ENCODE data around the gene PCBD2.
"Not testable (repeated sequence)": the region's sequence is repeated elsewhere in the genome, so short reads cannot be mapped to it uniquely, and the experiment has no call there.

The PCBD2 gene

DNA sequence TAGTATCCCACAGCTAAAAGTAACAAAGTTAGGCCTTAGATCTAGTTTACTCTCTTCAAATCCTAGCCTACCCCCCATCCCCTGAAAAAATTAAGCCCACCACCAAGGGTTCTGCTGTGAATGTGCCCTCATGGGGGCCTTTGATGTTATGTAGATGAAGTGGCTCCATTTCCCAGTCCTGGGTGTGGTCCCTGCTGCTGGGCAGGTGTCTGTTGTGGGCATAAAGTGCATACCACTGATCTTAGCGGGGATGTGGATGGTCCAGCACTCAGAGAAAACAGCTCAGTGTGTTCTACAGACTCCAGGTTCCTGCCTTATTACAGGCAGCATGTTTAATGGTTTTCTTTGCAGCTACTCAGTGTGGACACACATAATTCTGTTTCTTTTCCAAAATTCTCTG is 1.9 kb downstream of the PCBD2 start:
- no peak for DNase-seq (ENCODE audit: low spot score)

DNA sequence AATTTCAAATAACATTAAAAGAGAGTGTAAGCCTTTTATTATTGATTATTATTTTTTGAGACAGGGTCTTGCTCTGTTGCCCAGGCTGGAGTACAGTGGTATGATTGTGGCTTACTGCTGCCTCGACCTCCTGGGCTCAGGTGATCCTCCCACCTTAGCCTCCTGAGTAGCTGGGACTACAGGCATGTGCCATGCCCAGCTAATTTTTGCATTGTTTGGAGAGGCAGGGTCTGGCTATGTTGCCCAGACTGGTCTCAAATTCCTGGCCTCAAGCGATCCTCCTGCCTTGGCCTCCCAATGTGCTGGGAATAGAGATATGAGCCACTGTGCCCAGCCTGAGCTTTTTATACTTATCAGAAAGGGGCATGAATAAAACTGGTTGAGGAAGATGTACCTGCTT is 5.8 kb downstream of the PCBD2 start:
- DNase-seq (ENCODE audit: low spot score): not testable (repeated sequence)

DNA sequence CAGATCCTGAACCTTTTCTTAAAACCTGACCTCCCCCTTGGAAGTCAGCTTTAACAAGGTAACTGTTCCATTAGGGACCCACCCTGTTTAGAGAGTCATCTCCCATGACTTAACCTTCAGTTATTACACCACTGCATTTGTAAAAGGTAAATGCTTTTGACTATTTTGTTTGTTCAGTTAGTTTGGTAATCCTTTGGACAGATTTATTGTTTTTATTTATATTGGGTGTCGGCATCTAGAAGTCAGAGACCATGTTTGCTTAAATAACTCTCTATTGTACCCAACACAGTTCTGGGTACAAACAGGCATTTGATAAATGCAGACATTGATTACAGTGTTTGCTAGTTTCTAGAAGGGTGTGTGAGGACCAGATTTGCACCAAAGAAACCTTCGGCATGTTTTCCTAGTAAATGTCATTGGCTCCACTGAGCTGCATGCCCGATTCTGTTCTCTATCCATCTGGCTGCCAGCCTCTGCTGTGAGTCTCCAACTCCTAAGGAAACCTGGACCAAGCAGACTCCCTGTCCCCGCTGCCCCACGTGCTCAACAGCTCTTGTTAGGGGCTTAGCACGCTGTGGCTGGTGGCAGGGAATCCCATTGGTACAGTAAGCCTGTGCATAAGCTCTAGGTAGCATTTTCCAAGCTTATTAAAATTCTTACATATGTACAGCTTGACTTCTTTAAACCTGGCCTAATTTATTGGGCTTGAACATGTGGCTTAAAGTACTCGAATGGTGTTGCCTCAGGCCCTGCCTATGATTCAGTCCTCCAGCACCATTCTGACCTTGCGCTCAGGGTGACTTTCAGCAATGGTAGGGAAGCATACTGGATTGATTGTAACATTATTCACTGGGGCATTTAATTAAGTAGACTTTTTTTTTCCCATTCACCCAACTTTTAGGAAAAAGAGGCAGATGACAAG is 6.6 kb downstream of the PCBD2 start:
- DNase-seq (ENCODE audit: low spot score): no peak

DNA sequence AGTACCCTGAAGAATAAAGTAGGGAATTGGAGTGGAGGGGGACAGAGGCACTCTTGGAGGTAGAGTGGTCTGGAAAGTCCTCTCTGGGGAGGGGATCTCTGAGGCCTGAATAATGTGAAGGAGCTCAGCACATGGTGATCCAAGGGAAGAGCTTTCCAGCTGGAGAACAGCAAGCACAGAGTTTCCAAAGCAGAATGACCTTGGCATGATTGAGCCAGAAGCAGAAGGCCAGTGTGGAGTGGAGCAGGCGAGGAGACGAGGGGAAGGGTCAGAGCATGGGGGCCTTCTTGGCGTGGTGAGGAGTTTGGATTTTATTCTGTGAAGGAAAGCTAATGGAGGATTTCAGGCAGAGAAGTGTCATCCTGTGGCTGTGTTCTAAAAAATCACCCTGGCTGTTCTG is 8.3 kb downstream of the PCBD2 start:
- no peak for DNase-seq (ENCODE audit: low spot score)

DNA sequence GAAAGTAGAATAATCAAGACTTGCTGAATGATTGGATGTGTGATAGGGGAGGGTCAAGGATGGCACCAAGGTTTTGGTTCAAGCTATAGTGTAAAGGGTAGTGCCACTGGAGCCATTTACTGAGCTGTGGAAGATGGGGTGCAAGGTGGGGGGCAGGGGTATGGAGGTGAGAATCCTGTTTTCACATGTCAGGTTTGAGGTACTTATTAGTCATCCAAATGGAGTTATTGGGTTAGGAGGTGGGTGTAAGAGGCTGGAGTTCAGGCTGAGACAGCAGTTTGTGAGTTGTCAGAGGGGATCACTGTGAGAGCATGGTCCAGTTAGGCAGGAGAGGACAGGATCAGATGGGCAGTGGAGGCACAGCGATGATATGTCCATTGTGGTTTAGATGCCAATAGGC is 8.9 kb downstream of the PCBD2 start:
- no peak for DNase-seq (ENCODE audit: low spot score)

DNA sequence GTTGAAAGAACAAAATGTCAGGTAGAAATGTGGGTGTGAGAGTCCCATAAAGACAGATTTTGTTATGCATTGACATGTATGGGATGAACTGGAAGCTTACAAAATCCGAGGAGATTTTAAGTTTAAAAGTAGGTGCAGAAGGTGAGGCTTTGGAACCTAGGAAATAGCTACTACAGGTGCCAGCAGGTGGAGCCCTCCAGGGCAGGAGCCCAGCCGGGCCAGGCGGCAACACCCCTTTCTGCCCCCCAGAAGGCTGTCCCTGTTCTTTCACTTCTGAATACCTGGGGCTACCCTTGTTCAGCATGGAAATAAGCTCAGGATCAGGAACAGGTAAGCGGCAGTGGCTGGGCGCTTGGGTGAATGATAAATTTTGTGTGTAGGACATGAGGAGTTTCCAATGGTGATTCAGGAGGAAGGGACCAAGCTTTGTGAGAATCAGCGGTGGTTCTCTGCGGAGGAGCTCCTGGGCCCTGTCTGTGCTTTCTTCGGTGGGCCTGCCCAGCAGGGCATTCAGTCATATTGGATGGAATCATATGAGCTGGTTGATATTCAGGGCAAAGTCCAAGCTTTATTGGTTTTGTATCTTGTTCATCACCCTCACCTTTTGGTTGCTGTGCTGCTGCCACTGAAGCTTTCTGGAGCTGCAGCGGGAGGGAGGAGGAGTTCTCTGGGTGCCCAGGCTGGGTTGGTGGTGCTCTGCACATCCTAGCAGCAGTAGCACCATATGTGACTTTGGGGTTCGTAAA is 12.3 kb downstream of the PCBD2 start:
- DNase-seq (ENCODE audit: low spot score): peak; percentile 20

DNA sequence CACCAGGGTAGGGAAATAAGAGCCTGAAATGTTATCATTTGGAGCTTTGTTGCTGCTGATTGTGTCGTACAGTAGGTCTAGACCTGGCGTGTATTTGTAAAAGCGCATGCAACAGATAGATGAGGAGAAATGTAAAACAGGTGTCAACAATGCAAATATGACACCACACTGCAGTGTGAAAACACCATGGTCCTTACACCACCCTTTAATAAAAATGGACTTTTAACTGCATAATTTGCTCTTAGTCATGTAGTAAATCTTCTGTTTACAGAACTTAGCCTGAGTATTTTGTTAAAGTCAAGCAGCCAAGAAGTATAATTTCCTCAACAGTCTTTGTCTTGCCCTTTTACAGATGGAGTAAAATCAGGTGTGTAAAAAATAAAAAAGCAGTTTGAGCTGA is 13.9 kb downstream of the PCBD2 start:
- no peak for DNase-seq (ENCODE audit: low spot score)

DNA sequence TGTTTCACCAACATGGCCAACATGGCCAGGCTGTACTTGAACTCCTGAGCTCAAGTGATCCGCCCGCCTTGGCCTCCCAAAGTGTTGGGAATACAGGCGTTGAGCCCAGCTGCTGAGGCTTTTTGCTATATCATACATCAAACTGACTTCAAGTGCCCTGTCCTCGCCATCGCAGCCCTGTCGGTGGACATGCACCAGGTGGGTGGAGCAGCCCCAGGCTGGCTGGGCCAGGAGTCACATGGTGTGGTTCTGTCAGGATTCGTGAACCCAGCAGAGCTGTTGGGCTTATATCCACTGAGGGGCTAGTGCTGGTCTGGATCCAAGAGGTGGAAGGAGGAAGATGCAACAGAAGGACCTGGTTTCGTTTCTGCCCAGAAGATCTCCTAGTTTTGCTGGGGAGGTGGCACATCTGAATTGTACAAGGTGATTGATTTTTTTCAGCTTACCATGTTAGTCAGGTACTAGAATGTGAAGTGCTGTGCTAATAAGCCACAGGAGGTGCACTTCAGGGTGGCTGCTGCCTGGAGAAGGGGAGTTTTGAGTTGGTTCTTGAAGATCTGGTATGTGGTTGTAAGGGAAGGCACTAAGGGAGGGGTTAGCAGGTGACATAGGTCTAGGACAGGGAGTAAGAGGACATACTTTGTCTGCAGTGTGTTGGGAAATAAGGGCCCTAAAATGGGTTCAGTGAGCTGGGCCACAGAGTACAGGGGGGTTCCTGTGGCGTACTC is 16.1 kb downstream of the PCBD2 start:
- DNase-seq (ENCODE audit: low spot score): no peak

DNA sequence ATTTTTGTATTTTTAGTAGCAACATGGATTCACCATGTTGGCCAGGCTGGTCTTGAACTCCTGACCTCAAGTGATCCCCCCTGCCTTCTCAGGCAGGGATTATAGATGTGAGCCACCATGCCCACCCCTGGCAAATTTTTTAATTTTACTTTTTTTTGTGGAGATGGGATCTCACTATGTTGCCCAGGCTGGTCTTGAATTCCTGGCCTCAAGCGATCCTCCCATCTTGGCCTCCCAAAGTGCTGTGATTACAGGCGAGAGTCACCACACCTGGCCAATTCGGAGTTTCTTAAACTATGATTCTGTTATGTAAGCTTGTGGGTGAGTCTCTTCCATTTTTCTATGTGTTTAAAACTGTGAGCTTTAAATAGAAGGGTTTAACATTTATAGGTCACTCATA is 27.6 kb downstream of the PCBD2 start:
- DNase-seq (ENCODE audit: low spot score): no peak

DNA sequence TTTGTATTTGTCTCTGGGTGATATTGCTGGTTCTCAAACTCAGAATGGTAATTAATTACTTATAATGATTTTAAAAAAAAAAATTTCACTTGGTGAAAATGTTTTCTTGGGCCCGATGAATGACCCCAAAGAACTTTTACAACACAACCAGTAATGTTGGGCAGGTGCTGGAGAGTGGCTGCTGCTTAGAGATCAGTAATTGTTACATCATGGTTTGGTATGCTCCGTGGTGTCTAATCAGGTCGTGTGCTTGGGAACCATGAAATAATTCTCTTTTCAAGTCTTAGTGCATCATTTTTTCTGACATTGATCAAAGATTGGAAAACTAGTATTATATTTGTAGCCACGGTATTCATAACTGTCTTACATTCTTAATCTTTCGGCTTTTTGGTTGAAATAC is 29.3 kb downstream of the PCBD2 start:
- no peak for DNase-seq (ENCODE audit: low spot score)

DNA sequence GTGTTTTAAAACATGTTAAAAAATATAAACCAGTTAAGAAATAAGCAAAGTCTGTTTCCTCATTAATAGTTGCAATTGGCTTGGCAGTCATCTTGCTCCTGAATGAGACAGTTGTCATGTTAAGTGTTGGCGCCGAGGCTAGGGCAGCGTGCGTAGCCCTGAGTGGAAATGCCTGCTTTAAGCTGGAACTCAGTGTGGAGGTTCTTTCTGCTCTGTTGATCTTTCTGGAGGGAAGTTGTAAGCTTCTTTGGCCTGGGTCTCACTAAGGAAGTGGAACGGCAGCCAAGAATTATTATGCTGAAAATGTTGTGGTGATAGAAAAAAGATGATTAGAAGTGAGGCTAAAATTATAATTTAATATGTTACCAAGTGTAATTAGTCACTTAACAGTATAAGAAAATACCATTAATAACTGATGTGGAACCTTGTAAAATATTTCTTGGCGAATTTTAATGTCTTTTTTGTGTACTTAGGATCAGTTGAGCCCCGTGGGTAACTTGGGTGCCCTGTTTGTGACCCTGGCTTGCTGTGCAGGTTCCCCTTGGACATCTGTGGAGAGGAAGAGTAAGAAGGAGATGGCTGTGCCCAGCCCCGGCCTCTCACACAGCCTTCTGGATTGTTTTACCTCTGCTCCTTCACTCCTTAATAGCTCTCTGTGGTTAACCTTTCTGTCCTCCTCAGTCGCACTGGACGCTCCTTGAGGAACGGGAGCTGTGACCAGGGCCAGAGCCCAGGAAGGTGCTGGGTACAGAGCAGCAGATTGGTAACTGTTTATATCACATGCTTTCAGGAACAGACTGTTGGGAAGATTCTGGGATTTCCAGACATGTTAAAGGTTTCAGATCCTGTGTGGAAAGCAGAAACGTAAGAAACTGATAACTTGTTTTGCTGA is 31.0 kb downstream of the PCBD2 start:
- DNase-seq (ENCODE audit: low spot score): no peak

DNA sequence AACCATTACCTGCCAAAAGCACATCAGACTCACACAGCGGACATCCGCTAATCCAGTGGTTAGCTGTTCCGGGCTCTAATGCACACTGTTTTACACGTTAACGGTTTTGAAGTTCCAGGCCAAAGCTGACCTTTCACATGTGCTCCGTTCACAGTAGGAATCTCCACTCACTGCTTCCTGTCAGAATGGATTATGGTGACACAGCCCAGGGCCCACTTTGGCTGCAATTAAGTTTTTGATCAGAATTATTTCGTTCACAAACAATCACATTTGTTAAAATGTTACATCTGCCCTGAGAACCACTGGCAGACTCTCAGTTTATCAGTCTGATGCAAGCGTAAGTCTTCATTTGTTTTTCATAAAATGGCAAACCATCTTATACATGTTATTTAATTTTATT is 32.6 kb downstream of the PCBD2 start:
- no peak for DNase-seq (ENCODE audit: low spot score)

DNA sequence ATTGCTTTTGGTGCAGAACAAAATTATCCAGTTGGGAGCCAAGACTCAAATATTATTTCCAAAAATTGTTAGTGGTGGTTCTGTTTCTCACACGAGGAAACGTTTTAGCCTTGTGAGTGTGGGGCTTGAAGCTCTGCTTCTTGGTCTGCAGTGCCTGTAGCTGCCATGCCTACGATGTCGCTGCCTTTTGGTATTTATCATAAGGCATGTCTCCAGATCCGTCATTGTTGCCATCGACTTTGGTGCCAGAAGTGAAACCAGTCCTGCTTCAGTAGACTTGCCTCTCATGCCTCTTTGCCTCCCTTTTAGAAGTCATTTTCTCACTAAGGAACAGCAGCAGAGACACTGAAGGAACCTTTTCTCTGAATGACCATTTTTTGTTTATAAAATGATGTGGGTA is 33.1 kb downstream of the PCBD2 start:
- DNase-seq (ENCODE audit: low spot score): no peak

DNA sequence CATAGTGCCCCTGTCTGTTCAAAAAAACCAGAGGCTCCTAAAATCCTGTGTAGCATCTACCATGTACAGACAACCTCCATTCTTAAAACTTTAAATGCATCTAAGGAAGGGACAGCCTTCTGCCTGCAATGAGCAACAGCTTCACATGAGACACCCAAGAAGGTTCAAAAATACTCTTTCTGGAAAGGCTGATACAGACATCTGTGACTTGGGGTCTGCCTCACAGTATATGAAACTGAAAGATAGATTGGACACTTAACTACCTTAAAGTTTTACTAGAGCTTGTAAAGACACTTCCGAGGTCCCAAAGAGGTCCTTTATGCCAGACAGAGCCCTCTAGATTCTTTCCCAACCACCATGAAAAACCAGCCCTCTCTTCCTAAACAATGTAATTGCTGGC is 34.6 kb downstream of the PCBD2 start:
- DNase-seq (ENCODE audit: low spot score): no peak

DNA sequence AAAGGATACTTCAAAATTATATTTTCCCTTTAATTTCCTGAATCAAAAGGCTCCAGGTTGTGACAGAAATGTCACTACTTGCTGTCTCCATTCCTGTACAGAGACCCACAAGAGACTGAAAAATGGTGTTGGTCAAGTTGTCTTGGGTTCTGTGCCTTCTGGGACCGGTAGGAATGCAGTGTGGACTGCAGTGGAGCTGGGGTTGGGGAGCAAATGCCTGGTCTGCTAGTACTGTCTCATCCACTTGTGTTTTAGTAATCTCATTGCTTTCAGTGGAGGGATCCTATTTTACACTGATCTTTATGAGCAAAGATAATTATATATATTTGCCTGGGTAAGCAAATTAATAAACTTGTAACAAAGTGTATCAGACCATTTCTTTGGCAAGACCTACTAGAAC is 38.6 kb downstream of the PCBD2 start:
- DNase-seq (ENCODE audit: low spot score): no peak

DNA sequence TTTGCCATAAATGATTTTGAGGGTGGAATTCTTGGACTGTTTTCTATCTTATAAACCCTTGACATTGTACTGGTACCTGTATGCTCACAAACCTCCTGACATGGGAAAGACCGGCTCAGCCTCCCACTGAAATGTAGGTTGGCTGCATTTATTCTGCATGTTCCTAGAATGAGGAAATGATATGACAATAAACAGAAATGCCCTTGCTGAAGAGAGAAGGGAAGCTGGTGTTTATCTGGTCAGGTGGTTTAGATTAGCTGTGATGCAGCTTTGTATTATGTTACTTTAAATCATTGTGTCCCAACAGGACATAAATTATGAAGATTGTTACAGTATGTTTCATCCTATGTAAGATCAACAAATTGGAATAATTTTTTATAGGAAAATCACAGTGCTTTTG is 39.7 kb downstream of the PCBD2 start:
- no peak for DNase-seq (ENCODE audit: low spot score)

DNA sequence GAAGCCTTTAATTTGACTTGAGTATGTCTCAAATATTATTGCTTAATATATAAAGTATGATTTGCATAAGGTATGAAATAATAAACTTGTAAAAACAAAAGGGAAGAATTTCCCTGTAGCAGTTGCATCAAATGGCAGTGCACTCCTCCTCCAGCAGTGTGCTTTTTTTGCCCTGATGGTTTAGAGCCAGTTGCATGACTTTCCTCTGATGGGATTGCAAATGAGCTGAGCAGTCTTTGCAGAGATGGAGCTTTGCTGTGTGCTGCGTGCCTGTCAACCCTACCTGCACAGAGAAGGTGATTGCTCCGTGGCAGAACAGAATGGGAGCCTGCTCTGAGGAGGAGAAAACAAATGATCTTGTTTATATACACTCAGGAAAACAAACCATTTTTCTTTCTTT is 40.1 kb downstream of the PCBD2 start:
- DNase-seq (ENCODE audit: low spot score): no peak

DNA sequence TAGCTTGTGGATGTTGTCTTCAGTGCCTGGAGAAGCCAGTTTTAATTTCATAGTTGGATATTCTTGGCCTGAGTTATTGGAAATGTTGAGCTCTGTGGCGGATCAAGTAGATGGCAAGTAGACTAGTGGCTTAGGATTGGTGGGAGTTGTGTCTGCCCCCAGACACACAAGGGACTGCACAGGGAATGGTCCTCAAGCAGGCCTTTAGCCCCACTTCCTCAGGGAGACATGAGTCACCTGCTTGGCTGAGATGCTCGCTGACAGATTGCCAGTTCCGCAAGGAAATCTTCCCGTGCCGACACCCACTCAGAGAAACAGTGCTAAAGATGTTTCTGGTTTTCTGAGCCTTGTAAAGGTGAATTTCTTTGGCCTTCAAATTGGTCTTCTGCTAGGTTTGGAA is 44.0 kb downstream of the PCBD2 start:
- DNase-seq (ENCODE audit: low spot score): no peak

DNA sequence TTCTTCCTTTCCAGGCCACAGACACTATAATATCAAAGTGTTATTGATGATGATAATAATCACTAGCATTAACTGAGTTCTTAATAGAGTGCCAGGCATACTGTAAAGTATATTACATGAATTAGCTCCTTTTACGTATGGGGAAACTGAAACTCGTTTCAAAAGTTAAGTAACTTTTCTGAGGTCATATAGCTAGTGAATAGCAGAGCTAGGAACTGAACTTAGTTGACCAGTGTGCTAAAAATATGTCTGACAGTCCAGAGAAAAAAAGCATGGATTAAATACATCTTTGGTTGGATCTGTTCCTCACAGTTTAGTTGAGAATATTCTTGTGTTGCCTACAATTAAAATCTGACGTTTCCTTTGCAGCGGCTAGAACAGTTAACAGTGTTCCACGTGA is 44.4 kb downstream of the PCBD2 start:
- no peak for DNase-seq (ENCODE audit: low spot score)

DNA sequence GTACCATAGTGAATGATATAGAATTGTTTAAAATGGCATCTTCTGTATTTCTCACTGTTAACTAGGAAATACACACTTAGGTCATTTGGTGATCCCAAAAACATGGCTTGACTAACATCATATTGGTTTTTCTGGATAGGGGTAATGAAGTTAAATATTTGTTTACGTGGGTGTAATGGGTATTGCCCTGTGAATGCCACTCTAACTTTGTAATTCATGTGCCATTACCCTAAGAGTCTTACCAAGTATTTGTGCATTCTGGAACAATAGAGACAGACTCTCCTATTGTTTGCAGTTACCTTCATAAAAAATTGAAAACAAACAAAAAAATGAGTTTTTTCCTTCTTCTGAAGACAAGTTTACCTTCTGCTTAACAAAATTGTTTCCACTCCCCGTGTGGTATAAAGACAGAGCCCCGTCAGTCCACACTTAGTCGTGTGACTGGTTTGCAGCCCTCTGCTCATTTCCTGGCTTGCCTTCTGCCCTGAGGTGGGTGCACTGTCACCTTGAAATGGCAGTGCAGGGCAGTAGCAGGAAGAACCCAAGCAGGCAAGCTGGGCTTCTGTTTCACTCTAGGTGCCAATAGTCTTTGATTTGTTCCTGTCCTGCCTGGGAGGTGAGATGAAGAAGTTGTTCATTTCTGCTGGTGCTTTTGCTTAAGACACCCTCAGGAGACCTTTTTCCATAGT is 53.1 kb downstream of the PCBD2 start:
- DNase-seq (ENCODE audit: low spot score): no peak

DNA sequence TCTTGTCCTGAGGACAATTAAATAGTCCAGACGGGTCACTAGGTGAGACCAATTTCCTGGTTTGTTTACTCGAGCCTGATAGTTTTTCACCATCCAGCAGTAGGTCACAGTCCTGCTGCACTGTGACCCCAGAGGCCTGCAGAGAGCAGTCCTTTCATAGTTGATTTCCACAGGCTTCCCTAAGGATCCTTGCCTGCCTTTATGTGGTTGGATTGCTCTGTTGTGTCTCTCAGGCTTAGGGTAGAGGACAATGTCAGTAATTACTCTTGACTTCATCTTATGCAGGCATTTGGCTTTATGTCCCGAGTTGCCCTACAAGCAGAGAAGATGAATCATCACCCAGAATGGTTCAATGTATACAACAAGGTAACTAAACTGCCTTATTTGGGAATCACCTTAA is 53.8 kb downstream of the PCBD2 start:
- DNase-seq (ENCODE audit: low spot score): no peak

Measured in germinal center (tissue), 1 donor.